Measurements from ENCODE around the gene CD151. TPM values are rescaled to one million over a fixed set of nuclear protein-coding genes. Genes with fewer than 3 reads are reported as not detected.

CD151 gene
- total and polyA plus RNA-seq, 8 donors: 122 to 815 (median 162) TPM

DNA sequence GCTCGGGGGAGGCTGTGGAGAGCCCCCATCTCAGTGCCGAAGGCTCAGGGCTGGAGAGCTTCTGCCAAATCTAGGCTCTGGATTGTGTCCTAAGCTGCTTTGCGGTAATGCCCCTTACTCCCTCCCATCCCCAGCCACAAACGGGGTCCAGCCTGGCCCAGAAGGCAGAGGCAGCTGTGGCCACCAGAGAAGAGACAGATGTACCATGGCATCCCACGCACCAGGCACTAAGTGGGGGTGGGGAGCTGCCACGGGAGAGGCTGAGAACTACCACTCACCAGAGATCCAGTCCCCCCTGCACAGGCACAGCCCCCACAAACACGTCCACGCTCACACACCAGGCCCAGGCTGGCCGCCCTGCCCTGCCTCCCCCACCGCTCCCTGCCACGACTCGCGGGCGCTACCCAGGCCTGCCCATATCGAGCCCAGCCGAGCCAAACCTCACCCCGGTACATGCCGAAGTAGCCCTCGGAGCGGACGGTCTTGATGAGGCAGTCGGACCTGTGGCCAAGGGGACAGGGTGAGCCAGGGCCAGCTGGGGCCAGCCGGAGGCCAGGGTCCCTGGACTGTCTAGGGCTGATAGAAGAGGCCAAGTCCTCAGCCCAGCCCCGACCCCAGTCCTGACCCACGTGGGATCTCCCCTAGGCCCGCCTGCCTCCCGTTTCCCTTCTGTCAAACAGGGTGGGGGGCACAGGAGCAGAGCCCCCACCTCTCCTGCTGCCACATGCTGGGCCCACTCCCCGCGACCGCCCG lies 38.6 kb upstream of the CD151 start:
- TF ChIP-seq, protein P1, sequence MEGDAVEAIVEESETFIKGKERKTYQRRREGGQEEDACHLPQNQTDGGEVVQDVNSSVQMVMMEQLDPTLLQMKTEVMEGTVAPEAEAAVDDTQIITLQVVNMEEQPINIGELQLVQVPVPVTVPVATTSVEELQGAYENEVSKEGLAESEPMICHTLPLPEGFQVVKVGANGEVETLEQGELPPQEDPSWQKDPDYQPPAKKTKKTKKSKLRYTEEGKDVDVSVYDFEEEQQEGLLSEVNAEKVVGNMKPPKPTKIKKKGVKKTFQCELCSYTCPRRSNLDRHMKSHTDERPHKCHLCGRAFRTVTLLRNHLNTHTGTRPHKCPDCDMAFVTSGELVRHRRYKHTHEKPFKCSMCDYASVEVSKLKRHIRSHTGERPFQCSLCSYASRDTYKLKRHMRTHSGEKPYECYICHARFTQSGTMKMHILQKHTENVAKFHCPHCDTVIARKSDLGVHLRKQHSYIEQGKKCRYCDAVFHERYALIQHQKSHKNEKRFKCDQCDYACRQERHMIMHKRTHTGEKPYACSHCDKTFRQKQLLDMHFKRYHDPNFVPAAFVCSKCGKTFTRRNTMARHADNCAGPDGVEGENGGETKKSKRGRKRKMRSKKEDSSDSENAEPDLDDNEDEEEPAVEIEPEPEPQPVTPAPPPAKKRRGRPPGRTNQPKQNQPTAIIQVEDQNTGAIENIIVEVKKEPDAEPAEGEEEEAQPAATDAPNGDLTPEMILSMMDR (IDR thresholded peaks at IDR 0.05): no peak
- Histone ChIP-seq H3K4me3 (no peak overlapping the region), H3K27me3 (peaks cover 0 to 13% of the 10 kb centered on the region in 2 donors), H3K36me3 (peaks cover 0 to 37% of the 10 kb centered on the region in 2 donors), H3K9me3 (no peaks in the 10 kb centered on the region), H3K4me1 (peaks cover 20 to 42% of the 10 kb centered on the region in 2 donors), H3K27ac (no peak overlapping the region)
- intact Hi-C loops (cut with DNase I): no loop called here
- DNase-seq (no peak), ATAC-seq (no peak)

DNA sequence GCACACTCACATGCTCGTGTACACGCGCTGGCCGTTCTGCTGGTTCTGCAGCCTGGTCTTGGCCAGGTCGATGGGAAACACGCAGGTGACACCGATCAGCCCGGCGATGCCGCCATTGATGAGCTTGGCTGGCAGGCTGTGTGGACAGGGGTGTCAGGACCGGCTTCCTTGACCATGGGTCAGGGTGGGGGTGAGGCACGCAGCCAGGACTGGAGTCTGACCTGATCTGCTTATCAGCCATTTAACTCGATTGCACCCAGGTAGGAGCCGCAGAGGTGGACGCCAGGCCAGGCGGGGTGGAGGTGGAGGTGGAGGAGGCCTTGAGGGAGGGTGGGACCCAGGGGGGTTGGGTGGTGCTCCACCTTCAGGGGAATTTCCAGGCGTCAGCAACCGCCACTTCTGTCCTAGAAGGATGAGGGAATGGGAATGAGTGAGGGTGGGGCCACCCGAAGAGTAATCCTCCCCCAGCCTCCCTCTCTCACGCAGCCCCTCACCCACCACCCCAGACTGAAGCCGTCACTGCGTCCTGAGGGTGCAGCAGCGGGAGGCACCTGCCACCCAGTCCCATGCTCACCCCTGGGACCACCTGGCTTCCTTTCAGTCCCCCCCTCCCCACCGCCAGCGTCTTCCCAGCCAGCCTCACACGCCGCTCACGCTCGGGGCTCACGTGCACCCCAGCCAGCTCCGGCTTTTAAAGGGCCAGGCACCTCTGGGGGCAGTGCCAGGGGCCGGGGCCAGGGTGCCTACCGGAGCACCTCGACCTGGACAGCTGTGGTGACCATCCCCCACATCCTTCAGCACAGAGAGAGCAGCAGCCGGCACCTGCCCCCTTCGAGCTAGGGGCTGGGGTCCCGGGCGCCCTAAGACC lies 37.8 kb upstream of the CD151 start:
- TF ChIP-seq, protein P1 (IDR thresholded peaks at IDR 0.05): no peak
- ATAC-seq (peak; percentile 27), DNase-seq (no peak)
- H3K4me1 ChIP-seq: peaks cover 20 to 42% of the 10 kb centered on the region in 2 donors
- H3K9me3 ChIP-seq: no peaks in the 10 kb centered on the region
- H3K36me3 ChIP-seq: peaks cover 0 to 42% of the 10 kb centered on the region in 2 donors
- H3K27me3 ChIP-seq: peaks cover 0 to 5% of the 10 kb centered on the region in 2 donors
- H3K27ac ChIP-seq: peak overlapping the region in 1 of 2 donors; percentile 85
- H3K4me3 ChIP-seq: peak overlapping the region; percentile 75 to 89
- intact Hi-C loops (cut with DNase I): no loop called here

DNA sequence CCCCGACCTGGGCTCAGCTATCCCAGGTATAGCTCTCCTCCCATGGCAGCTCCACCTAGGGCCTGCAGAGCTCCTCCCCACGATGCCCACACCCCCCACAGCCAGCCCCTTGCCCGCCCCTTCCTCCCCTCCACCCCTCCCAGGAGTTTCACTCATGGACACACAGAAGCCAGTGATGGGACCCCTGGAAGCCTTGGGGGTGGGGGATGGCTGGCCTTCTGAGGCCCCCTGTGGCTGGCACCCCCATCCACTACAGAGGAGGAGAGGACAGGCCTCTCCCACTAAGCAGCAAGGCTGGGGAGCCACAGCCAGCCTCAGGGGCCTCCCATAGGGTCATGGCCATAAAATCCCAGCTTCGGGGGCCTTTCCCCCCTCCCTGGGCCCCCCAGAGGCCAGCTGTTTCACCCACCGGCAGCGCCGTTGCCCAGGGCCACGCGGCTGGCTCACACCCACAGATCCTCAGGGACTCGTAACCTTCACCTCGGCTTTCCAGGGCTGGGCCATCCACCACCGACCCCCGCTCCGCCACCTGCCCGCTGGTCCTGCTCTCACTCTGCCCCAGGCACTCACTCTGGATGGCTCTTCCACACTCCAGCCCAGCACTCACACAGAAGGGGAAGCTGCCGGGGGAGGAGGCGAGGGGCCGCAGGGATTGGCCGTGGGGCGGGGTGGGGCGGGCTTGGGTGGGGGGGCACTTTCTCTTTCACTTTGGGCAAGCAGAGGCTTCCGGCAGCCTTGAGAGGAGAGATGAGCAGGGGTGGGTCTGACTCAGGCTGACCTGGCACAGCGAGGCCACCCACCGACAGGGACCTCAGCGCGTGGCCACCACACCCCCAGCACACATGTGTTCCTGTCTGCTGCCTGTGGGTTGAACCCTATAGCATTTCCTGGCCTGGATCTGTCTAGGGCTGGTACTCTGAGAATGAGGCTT lies 36.9 kb upstream of the CD151 start:
- intact Hi-C loops (cut with DNase I): no loop called here
- peaks cover 0 to 51% of the 10 kb centered on the region in 2 donors for H3K36me3 ChIP-seq
- H3K9me3 ChIP-seq: no peaks in the 10 kb centered on the region
- H3K27me3 ChIP-seq: no peaks in the 10 kb centered on the region
- peak overlapping the region; percentile 67 to 85 for H3K27ac ChIP-seq
- TF ChIP-seq, protein P1 (IDR thresholded peaks at IDR 0.05): no peak
- peaks cover 20 to 42% of the 10 kb centered on the region in 2 donors for H3K4me1 ChIP-seq
- DNase-seq: peak; percentile 68 to 90 (median 86)
- peak overlapping the region; percentile 75 to 89 for H3K4me3 ChIP-seq
- peak; percentile 75 for ATAC-seq

DNA sequence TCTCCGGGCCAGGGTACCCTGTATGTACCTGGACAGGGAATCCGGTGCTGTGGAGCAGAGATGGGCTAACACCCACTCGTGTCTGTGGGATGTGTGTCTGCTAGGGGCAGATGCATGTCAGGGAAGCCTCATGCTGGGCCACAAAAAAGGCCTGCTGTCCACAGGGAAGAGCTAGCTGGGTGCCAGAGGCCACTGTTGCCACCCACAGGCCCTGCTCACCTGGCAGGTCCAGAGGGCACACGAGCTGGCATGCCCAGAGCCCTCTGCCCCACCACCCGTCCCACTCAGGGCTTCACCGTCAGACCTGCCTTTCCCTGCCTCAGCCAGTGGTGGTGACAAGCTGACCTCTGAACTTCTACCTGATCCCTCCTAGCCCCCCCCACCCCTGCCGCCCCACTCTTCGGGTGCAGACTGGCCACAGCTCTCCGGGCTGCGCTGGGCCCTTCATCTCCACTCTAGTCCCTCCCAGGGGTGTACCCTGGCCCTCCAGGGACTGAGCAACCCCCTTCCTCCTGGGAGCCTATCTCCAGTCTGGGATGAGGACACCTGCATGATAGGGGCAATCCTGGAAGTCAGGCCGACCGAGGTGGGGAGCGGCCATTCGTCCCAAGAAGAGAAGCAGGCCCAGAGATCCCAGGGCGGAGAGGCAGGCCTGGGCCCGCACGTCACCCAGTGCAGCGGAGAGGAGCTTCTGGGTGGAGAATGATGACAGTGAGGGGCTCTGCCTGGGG lies 36.0 kb upstream of the CD151 start:
- H3K4me3 ChIP-seq: peak overlapping the region; percentile 75 to 89
- H3K9me3 ChIP-seq: no peaks in the 10 kb centered on the region
- peak in 1 of 4 donors; percentile 81 for DNase-seq
- peak overlapping the region; percentile 67 to 85 for H3K27ac ChIP-seq
- TF ChIP-seq, protein P1 (IDR thresholded peaks at IDR 0.05): no peak
- no peaks in the 10 kb centered on the region for H3K27me3 ChIP-seq
- ATAC-seq: no peak
- intact Hi-C loops (cut with DNase I): no loop called here
- H3K4me1 ChIP-seq: peaks cover 20 to 42% of the 10 kb centered on the region in 2 donors
- H3K36me3 ChIP-seq: peaks cover 0 to 51% of the 10 kb centered on the region in 2 donors

Measured in left lung (tissue), 10 donors.